ENCODE results near the gene PSME3. TPM values are rescaled to one million over a fixed set of nuclear protein-coding genes. Genes with fewer than 3 reads are reported as not detected.

The PSME3 gene
- total RNA-seq, 1 donor from 2014 or later = 92.0 TPM

- no peaks in the 10 kb centered on the region for H3K9me3 Mint-ChIP-seq
- H3K36me3 Mint-ChIP-seq = peaks cover 10% of the 10 kb centered on the region
- DNase-seq (ENCODE audit: low spot score in 2 of 2, unreplicated experiment in 2 of 2) = no peak
- H3K4me1 Mint-ChIP-seq = no peaks in the 10 kb centered on the region
- no peak for TF ChIP-seq CTCF (IDR thresholded peaks at IDR 0.05; ENCODE audit: unreplicated experiment)
- H3K4me3 Mint-ChIP-seq = no peak within 1 kb of the TSS
- no peak within 1 kb of the TSS for H3K27ac Mint-ChIP-seq
- no peaks in the 10 kb centered on the region for H3K27me3 Mint-ChIP-seq (ENCODE audit: low read depth)
These were observed 11.1 kb downstream of the PSME3 start, which contains the start of gene AOC2 for GRCh38 chr17:42844271-42844670. AOC2 (plus strand) TSS chr17:42844580; CDS start chr17:42844627, 47 bp downstream.

- peaks cover under 1% of the 10 kb centered on the region for H3K27me3 Mint-ChIP-seq (ENCODE audit: low read depth)
- H3K4me1 Mint-ChIP-seq = no peaks in the 10 kb centered on the region
- TF ChIP-seq CTCF (IDR thresholded peaks at IDR 0.05; ENCODE audit: unreplicated experiment) = no peak
- peaks cover 7% of the 10 kb centered on the region for H3K36me3 Mint-ChIP-seq
- H3K27ac Mint-ChIP-seq = no peak overlapping the region
- DNase-seq (ENCODE audit: low spot score in 2 of 2, unreplicated experiment in 2 of 2) = no peak
- no peaks in the 10 kb centered on the region for H3K9me3 Mint-ChIP-seq
- no peak overlapping the region for H3K4me3 Mint-ChIP-seq
These were observed 11.8 kb downstream of the PSME3 start for GRCh38 chr17:42844761-42845555.

GRCh38 chr17:42845556-42845917 is 12.3 kb downstream of the PSME3 start:
- Mint-ChIP-seq H3K27me3 (ENCODE audit: low read depth) (peaks cover 4% of the 10 kb centered on the region), H3K4me1 (no peaks in the 10 kb centered on the region), H3K9me3 (no peaks in the 10 kb centered on the region), H3K36me3 (peaks cover 7% of the 10 kb centered on the region), H3K27ac (no peak overlapping the region), H3K4me3 (no peak overlapping the region)
- TF ChIP-seq CTCF (IDR thresholded peaks at IDR 0.05; ENCODE audit: unreplicated experiment) = no peak
- DNase-seq (ENCODE audit: low spot score in 2 of 2, unreplicated experiment in 2 of 2) = no peak

- H3K27me3 Mint-ChIP-seq (ENCODE audit: low read depth) = peaks cover 4% of the 10 kb centered on the region
- no peaks in the 10 kb centered on the region for H3K9me3 Mint-ChIP-seq
- no peak overlapping the region for H3K27ac Mint-ChIP-seq
- TF ChIP-seq CTCF (IDR thresholded peaks at IDR 0.05; ENCODE audit: unreplicated experiment) = no peak
- H3K4me1 Mint-ChIP-seq = no peaks in the 10 kb centered on the region
- H3K36me3 Mint-ChIP-seq = peaks cover 7% of the 10 kb centered on the region
- no peak for DNase-seq (ENCODE audit: low spot score in 2 of 2, unreplicated experiment in 2 of 2)
- H3K4me3 Mint-ChIP-seq = no peak overlapping the region
These were observed 12.9 kb downstream of the PSME3 start for GRCh38 chr17:42845918-42846593.

GRCh38 chr17:42846594-42847280 is 13.5 kb downstream of the PSME3 start:
- H3K4me1 Mint-ChIP-seq = no peaks in the 10 kb centered on the region
- H3K27ac Mint-ChIP-seq = no peak overlapping the region
- TF ChIP-seq CTCF (IDR thresholded peaks at IDR 0.05; ENCODE audit: unreplicated experiment) = no peak
- no peak for DNase-seq (ENCODE audit: low spot score in 2 of 2, unreplicated experiment in 2 of 2)
- H3K36me3 Mint-ChIP-seq = peaks cover 7% of the 10 kb centered on the region
- peaks cover 4% of the 10 kb centered on the region for H3K27me3 Mint-ChIP-seq (ENCODE audit: low read depth)
- H3K9me3 Mint-ChIP-seq = no peaks in the 10 kb centered on the region
- no peak overlapping the region for H3K4me3 Mint-ChIP-seq

All from mesothelial cell of epicardium (in vitro differentiated cells).